ENCODE data around the gene STXBP5. TPM values are rescaled to one million over a fixed set of nuclear protein-coding genes. Genes with fewer than 3 reads are reported as not detected.

The STXBP5 gene
- total RNA-seq (2022; extraction: Qiagen RNA extraction), result 13.1 to 19.8 TPM (median 16.2 TPM) in 5 replicates

DNA sequence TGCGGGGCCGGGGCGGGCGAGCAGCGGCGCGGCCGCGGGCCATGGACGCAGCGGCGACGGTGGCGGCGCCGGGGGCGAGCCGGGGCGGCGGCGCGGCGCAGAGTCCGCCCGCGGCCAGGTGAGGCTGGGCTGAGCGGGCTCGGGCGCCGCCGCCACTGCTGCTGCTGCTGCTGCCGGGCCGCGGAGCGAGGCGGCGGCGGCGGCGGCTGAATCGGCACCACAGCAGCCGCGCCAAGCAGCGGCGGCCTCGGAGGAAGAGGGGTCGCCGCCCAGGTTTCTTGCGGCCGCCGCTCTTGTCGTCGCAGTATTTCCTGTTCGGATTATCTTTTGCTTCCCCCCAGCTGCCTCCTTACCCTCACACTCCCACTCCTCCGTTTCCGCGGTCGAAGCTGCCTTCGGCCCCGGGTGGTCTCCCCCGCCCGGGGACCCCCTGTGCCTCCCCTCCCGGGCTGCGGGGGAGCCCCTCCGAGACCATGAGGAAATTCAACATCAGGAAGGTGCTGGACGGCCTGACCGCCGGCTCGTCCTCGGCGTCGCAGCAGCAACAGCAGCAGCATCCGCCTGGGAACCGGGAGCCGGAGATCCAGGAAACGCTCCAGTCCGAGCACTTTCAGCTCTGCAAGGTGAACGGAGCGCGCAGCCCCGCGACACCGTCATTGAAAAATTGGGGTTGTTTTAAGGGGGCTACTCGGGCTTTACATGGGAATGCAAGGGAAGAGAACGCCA, at the start of gene STXBP5:
TSS of gene STXBP5 (plus strand) at position 358 of the 726 bp plus-strand sequence. CDS start at position 474, 116 bp downstream.

